Panc1 (cell line): ENCODE data around the gene OTUB1.

Experiments
- TF ChIP-seq, protein P1 (sequence below): fragments of 450-650 bp; IDR thresholded peaks from 2 replicates; pipeline ENCODE4 v1.5.1; 2017; ENCODE audit warnings: mild to moderate bottlenecking
- TF ChIP-seq, protein P2 (sequence below), 2 experiments: IDR thresholded peaks; 2 replicates each; pipeline ENCODE4 v1.6.1; 2011 to 2012; ENCODE audit warnings: low read depth in 2 of 2, control low read depth in 1 of 2, low read length in 1 of 2, mild to moderate bottlenecking in 1 of 2, moderate library complexity in 1 of 2; ENCODE audit not compliant: insufficient read depth in 1 of 2

DNA sequence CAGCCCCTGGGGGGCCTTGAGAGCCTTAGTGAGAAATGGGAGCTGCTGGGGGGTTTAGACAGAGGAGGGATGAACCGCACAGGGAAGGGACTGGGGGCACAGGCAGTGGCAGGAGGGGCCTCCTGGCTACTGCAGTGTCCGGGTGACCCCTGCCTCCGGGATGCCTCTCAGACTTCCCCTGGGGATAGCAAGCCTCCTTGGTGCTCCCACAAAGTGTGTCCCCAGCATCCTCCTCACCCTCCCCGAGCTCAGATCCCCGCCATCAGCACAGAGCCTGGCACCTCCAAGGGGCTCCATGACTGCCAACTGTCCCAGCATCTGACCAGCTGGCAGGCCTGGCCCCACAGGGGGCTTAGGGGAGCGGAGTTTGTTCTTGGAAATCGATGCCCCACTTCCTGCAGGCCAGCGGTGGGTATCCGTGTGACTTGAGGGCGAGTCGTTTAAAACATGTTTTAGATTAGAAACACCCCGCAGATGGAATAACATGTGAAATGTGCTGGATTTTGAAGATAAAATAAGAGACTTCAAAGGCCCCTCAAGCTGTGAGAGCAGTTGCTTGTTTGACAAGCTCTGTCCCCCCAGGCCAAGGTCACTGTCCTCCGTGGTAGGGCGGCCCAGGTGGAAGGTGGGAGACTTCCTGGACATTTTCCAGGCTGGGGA lies 36.0 kb downstream of the OTUB1 start:
- TF ChIP-seq, protein P1, sequence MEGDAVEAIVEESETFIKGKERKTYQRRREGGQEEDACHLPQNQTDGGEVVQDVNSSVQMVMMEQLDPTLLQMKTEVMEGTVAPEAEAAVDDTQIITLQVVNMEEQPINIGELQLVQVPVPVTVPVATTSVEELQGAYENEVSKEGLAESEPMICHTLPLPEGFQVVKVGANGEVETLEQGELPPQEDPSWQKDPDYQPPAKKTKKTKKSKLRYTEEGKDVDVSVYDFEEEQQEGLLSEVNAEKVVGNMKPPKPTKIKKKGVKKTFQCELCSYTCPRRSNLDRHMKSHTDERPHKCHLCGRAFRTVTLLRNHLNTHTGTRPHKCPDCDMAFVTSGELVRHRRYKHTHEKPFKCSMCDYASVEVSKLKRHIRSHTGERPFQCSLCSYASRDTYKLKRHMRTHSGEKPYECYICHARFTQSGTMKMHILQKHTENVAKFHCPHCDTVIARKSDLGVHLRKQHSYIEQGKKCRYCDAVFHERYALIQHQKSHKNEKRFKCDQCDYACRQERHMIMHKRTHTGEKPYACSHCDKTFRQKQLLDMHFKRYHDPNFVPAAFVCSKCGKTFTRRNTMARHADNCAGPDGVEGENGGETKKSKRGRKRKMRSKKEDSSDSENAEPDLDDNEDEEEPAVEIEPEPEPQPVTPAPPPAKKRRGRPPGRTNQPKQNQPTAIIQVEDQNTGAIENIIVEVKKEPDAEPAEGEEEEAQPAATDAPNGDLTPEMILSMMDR = no peak
- TF ChIP-seq, protein P2, sequence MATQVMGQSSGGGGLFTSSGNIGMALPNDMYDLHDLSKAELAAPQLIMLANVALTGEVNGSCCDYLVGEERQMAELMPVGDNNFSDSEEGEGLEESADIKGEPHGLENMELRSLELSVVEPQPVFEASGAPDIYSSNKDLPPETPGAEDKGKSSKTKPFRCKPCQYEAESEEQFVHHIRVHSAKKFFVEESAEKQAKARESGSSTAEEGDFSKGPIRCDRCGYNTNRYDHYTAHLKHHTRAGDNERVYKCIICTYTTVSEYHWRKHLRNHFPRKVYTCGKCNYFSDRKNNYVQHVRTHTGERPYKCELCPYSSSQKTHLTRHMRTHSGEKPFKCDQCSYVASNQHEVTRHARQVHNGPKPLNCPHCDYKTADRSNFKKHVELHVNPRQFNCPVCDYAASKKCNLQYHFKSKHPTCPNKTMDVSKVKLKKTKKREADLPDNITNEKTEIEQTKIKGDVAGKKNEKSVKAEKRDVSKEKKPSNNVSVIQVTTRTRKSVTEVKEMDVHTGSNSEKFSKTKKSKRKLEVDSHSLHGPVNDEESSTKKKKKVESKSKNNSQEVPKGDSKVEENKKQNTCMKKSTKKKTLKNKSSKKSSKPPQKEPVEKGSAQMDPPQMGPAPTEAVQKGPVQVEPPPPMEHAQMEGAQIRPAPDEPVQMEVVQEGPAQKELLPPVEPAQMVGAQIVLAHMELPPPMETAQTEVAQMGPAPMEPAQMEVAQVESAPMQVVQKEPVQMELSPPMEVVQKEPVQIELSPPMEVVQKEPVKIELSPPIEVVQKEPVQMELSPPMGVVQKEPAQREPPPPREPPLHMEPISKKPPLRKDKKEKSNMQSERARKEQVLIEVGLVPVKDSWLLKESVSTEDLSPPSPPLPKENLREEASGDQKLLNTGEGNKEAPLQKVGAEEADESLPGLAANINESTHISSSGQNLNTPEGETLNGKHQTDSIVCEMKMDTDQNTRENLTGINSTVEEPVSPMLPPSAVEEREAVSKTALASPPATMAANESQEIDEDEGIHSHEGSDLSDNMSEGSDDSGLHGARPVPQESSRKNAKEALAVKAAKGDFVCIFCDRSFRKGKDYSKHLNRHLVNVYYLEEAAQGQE (IDR thresholded peaks at IDR 0.05; ENCODE audit: insufficient read depth in 1 of 2, low read depth in 2 of 2, low read length in 1 of 2) = no peak
